Measurements from ENCODE around the gene SGO2. TPM values are rescaled to one million over a fixed set of nuclear protein-coding genes. Genes with fewer than 3 reads are reported as not detected.
A peak's percentile ranks its signal among the peaks of the same experiment; 100 is the strongest.

Gene SGO2
- total and polyA plus RNA-seq, 9 of the 15 experiments (the other 6 are each of a cell fraction or from before 2014, with no cell fraction given) = 14.5 to 25.9 (median 16.6) TPM

GRCh38 chr2:200525882-200526651 is at the start of gene SGO2 (continued):
- no peak for TF ChIP-seq PBX2 (CRISPR knock-in tag; IDR thresholded peaks at IDR 0.05; ENCODE audit: low read depth)
- peak; percentile 80 for TF ChIP-seq PBX2 (tag; conservative IDR thresholded peaks at IDR 0.05; ENCODE audit: low read depth)
- no peak for TF ChIP-seq ZNF644 (tag; IDR thresholded peaks at IDR 0.05; ENCODE audit: low read depth)
- no peak for TF ChIP-seq SETDB1 (IDR thresholded peaks at IDR 0.05; ENCODE audit: low read length)
- TF ChIP-seq CSDE1 (IDR thresholded peaks at IDR 0.05) = no peak
- no peak for TF ChIP-seq MCM3 (IDR thresholded peaks at IDR 0.05)
- TF ChIP-seq SIN3B (IDR thresholded peaks at IDR 0.05; ENCODE audit: low read depth) = peak; percentile 72; the same call in 1 of the 2 replicates
- no peak for TF ChIP-seq MECOM (CRISPR knock-in tag; IDR thresholded peaks at IDR 0.05)
- no peak for TF ChIP-seq GABPB2 (CRISPR knock-in tag; conservative IDR thresholded peaks at IDR 0.05)
- no peak for TF ChIP-seq ZNF232 (CRISPR knock-in tag; IDR thresholded peaks at IDR 0.05)
- TF ChIP-seq PHB (CRISPR knock-in tag; IDR thresholded peaks at IDR 0.05) = no peak
- TF ChIP-seq SAP30 (IDR thresholded peaks at IDR 0.05; ENCODE audit: borderline replicate concordance, insufficient read depth, low read depth, low read length, poor library complexity, severe bottlenecking) = peak; percentile 96
- TF ChIP-seq ELF1 (tag; IDR thresholded peaks at IDR 0.05) = peak; percentile 95
- TF ChIP-seq ZNF197 (CRISPR knock-in tag; IDR thresholded peaks at IDR 0.05; ENCODE audit: low read depth) = no peak
- no peak for TF ChIP-seq JUN (IDR thresholded peaks at IDR 0.05; ENCODE audit: borderline replicate concordance, low read depth, low read length)
- TF ChIP-seq JUN (CRISPR knock-in tag; IDR thresholded peaks at IDR 0.05; ENCODE audit: borderline replicate concordance) = peak; percentile 35; the same call in 1 of the 2 replicates
- TF ChIP-seq TAF9B (IDR thresholded peaks at IDR 0.05; ENCODE audit: partially characterized antibody) = no peak
- peak; percentile 96 for TF ChIP-seq CHAMP1 (IDR thresholded peaks at IDR 0.05)
- TF ChIP-seq HMGN3 (IDR thresholded peaks at IDR 0.05; ENCODE audit: borderline replicate concordance, extremely low read depth, insufficient read length, low read depth, low read length) = no peak
- peak; percentile 70 for TF ChIP-seq C11orf30 (IDR thresholded peaks at IDR 0.05; ENCODE audit: low read depth)
- peak; percentile 49; the same call in 1 of the 2 replicates for TF ChIP-seq HDAC2 (IDR thresholded peaks at IDR 0.05)
- no peak for TF ChIP-seq DNMT1 (IDR thresholded peaks at IDR 0.05)

Data from K562 (cell line).